ENCODE measurements around the gene SPOP. TPM values are rescaled to one million over a fixed set of nuclear protein-coding genes. Genes with fewer than 3 reads are reported as not detected.

SPOP gene
- total and polyA plus RNA-seq, 2 of the 4 experiments (the other 2 are of a cell fraction), result 24.9 to 47.5 TPM

- ATAC-seq (ENCODE audit: low read depth) (no peak), DNase-seq (no peak)
- Histone ChIP-seq H3K27me3 (ENCODE audit: control insufficient read depth, insufficient read depth, low read length) (peaks cover 2% of the 10 kb centered on the region; the same call in 1 of the 2 replicates), H2AK9ac (replicated peaks; ENCODE audit: low read depth, low read length, poor library complexity) (no peak overlapping the region), H3K79me1 (ENCODE audit: low read depth in 1 of 2, low read length in 2 of 2) (no peaks in the 10 kb centered on the region), H2BK5ac (ENCODE audit: low read depth, low read length, poor library complexity, severe bottlenecking) (no peak overlapping the region), H3K4me3 (ENCODE audit: insufficient read depth, low read depth, low read length) (no peak overlapping the region), H2AFZ (replicated peaks; ENCODE audit: low read length, poor library complexity) (no peak overlapping the region), H3K9me3 (ENCODE audit: control insufficient read depth, insufficient read depth, low read length) (no peaks in the 10 kb centered on the region), H2AK5ac (ENCODE audit: low read depth, low read length) (no peak overlapping the region), H4K5ac (ENCODE audit: low read depth, low read length) (no peak overlapping the region), H2BK120ac (ENCODE audit: low read depth, low read length) (no peak overlapping the region), H2BK20ac (ENCODE audit: low read depth, low read length) (no peak overlapping the region), H3K4ac (ENCODE audit: low read depth, low read length) (no peak overlapping the region), H3K36me3 (ENCODE audit: control insufficient read depth, insufficient read depth, low read length) (no peaks in the 10 kb centered on the region), H3K9ac (ENCODE audit: low read depth, low read length) (no peak overlapping the region), H4K20me1 (ENCODE audit: insufficient read depth, low read length) (no peaks in the 10 kb centered on the region), H3K56ac (ENCODE audit: extremely low read depth, insufficient read depth, low read length) (no peak overlapping the region), H3K18ac (ENCODE audit: low read depth, low read length) (no peak overlapping the region), H3K27ac (ENCODE audit: insufficient read depth, low read length) (no peak overlapping the region), H3K14ac (replicated peaks; ENCODE audit: low read depth, low read length) (no peak overlapping the region), H4K8ac (ENCODE audit: low read depth in 2 of 2, low read length in 2 of 2) (no peak overlapping the region), H4K91ac (ENCODE audit: insufficient read depth, low read depth, low read length) (no peak overlapping the region), H2BK15ac (ENCODE audit: low read depth, low read length) (no peak overlapping the region), H3K23ac (ENCODE audit: low read depth, low read length) (no peak overlapping the region), H3K9me1 (ENCODE audit: insufficient read depth, low read length) (no peaks in the 10 kb centered on the region), H3K4me2 (ENCODE audit: low read depth, low read length) (no peak overlapping the region), H3K4me1 (ENCODE audit: control insufficient read depth, insufficient read depth, low read length) (peaks cover 3% of the 10 kb centered on the region; the same call in 1 of the 2 replicates)
- ChIA-PET POLR2A (ENCODE audit: unreplicated experiment) (no interaction called here), CTCF (no interaction called here)
- no TSS peak for BruUV-seq (replicated peaks)
- 90% methylated on average over 2 of the region's 4 CpGs; no CpG with 5 or more reads in 1 of the 2 experiments for WGBS, 2 experiments (ENCODE audit: extremely low coverage in 2 of 2, insufficient read length in 1 of 2)
- in situ Hi-C loops (cut with MboI; ENCODE audit: low sequenced_read_pairs) (no loop called here), intact Hi-C loops (cut with micrococcal nuclease) (no loop called here), dilution Hi-C loops (cut with HindIII; ENCODE audit: low sequenced_read_pairs, unreplicated experiment) (no loop called here)
- TF ChIP-seq, protein P1, sequence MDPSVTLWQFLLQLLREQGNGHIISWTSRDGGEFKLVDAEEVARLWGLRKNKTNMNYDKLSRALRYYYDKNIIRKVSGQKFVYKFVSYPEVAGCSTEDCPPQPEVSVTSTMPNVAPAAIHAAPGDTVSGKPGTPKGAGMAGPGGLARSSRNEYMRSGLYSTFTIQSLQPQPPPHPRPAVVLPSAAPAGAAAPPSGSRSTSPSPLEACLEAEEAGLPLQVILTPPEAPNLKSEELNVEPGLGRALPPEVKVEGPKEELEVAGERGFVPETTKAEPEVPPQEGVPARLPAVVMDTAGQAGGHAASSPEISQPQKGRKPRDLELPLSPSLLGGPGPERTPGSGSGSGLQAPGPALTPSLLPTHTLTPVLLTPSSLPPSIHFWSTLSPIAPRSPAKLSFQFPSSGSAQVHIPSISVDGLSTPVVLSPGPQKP (IDR thresholded peaks at IDR 0.05; ENCODE audit: borderline replicate concordance, low read depth, low read length), result no peak
- TF ChIP-seq MAFK (IDR thresholded peaks at IDR 0.05; ENCODE audit: low read depth, low read length), result no peak
- TF ChIP-seq, protein P2, sequence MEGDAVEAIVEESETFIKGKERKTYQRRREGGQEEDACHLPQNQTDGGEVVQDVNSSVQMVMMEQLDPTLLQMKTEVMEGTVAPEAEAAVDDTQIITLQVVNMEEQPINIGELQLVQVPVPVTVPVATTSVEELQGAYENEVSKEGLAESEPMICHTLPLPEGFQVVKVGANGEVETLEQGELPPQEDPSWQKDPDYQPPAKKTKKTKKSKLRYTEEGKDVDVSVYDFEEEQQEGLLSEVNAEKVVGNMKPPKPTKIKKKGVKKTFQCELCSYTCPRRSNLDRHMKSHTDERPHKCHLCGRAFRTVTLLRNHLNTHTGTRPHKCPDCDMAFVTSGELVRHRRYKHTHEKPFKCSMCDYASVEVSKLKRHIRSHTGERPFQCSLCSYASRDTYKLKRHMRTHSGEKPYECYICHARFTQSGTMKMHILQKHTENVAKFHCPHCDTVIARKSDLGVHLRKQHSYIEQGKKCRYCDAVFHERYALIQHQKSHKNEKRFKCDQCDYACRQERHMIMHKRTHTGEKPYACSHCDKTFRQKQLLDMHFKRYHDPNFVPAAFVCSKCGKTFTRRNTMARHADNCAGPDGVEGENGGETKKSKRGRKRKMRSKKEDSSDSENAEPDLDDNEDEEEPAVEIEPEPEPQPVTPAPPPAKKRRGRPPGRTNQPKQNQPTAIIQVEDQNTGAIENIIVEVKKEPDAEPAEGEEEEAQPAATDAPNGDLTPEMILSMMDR (conservative IDR thresholded peaks at IDR 0.05; ENCODE audit: low read depth, low read length), result no peak
- no peak for TF ChIP-seq CHD1 (IDR thresholded peaks at IDR 0.05; ENCODE audit: low read depth, low read length)
- TF ChIP-seq FOS (IDR thresholded peaks at IDR 0.05; ENCODE audit: low read depth, low read length), result no peak
- TF ChIP-seq RCOR1 (IDR thresholded peaks at IDR 0.05; ENCODE audit: insufficient replicate concordance, low read length), result no peak
- TF ChIP-seq POLR2A (IDR thresholded peaks at IDR 0.05; ENCODE audit: low read depth, low read length), result no peak
- no peak for TF ChIP-seq MXI1 (IDR thresholded peaks at IDR 0.05; ENCODE audit: borderline replicate concordance, low read depth, low read length)
- no peak for TF ChIP-seq CEBPB (IDR thresholded peaks at IDR 0.05; ENCODE audit: low read depth, low read length)
- TF ChIP-seq USF2 (IDR thresholded peaks at IDR 0.05; ENCODE audit: low read depth, low read length), result no peak
- no peak for TF ChIP-seq BHLHE40 (IDR thresholded peaks at IDR 0.05; ENCODE audit: low read depth, low read length)
Observed at GRCh38 chr17:49727380-49727779, 49.5 kb upstream of the SPOP start.
